Testis (tissue), 3 donors: ENCODE results near the gene MAD2L2. TPM values are rescaled to one million over a fixed set of nuclear protein-coding genes. Genes with fewer than 3 reads are reported as not detected.
A peak's percentile ranks its signal among the peaks of the same experiment; 100 is the strongest.

Experiments
- DNase-seq: peaks from one replicate; pipeline ENCODE4 v3.0.0-alpha.2; 2019
- H3K27ac ChIP-seq, 2 donors: fragments of 200-600 bp; sonication (generic); one replicate each; pipeline ENCODE4 v1.5.1; 2019
- H3K27me3 ChIP-seq: fragments of 200-600 bp; sonication (generic); one replicate; pipeline ENCODE4 v1.5.1; 2019
- H3K36me3 ChIP-seq: fragments of 200-600 bp; sonication (generic); one replicate; pipeline ENCODE4 v1.5.1; 2017; ENCODE audit warnings: low read depth; ENCODE audit errors: missing control alignments
- H3K4me1 ChIP-seq: fragments of 200-600 bp; sonication (generic); one replicate; pipeline ENCODE4 v1.5.1; 2019
- H3K4me3 ChIP-seq, 2 donors: fragments of 200-600 bp; sonication (generic); one replicate each; pipeline ENCODE4 v1.5.1; 2017 to 2019
- H3K9me3 ChIP-seq: fragments of 200-600 bp; sonication (generic); one replicate; pipeline ENCODE4 v1.5.1; 2017
- POLR2A ChIP-seq: fragments of 450-650 bp; IDR thresholded peaks from one replicate; pipeline ENCODE4 v1.6.1; 2017; ENCODE audit warnings: antibody characterized with exemption, mild to moderate bottlenecking, moderate library complexity
- WGBS, 2 donors: methylation state at CpG; one replicate each; pipeline ENCODE4 v1.1.5; 2018; 5-methylcytosine and 5-hydroxymethylcytosine counted together
- intact Hi-C: fragments of 100-400 bp; cut with DNase I; formaldehyde crosslinking; loops from one replicate; pipeline ENCODE4 v1.15.1; 2023; ENCODE audit warnings: low total_unique reads
- polyA plus RNA-seq: library from polyadenylated mRNA; stranded (reverse); fragments of 350-450 nt; fragmentation: Illumina TruSeq; extraction: RNeasy Lipid Tissue Mini Kit (QIAGEN cat#74804); gene quantifications from one replicate; pipeline ENCODE4 v1.2.3, GENCODE V29; 2014; ENCODE audit warnings: low read depth, low replicate concordance; ENCODE audit not compliant: insufficient read depth
- total RNA-seq, 2 donors: library from RNA; depleted of rRNA; stranded (reverse); fragments of >200 nt; gene quantifications; one replicate each; pipeline ENCODE4 v1.2.3, GENCODE V29; 2016
- TF ChIP-seq, protein P1 (sequence below), 3 experiments: fragments of 450-650 bp in 2 of 3; fragments of 200-600 bp in 1 of 3; sonication (generic) in 1 of 3; IDR thresholded peaks; one replicate each; pipeline ENCODE4 v1.5.1; 2016 to 2019; ENCODE audit warnings: antibody characterized with exemption in 3 of 3, mild to moderate bottlenecking in 2 of 3, moderate library complexity in 1 of 3

Gene MAD2L2
- total and polyA plus RNA-seq, 3 donors from 2014 or later = 77.0 to 116 (median 115) TPM

DNA sequence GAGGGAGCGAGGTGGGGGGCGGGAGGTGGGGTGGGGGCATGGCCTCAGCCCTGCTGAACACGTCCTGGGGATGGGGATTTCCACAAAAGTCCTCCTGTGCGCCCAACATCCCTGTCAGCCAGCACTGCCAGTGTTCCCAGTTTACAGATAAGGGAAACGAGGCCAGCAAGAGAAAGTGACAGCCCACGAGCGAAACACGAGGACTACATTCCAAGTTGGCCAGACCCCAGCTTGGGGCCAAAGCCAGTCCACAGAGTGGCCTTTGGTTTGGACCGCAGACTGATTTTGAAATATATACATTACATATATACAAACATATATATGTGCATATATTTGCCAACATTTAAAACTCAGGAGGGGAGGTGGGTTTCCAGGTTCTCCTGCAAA lies 31.7 kb downstream of the MAD2L2 start:
- Histone ChIP-seq H3K27me3 (no peaks in the 10 kb centered on the region), H3K9me3 (no peaks in the 10 kb centered on the region), H3K4me3 (peak overlapping the region in 1 of 2 donors; percentile 5), H3K36me3 (no peaks in the 10 kb centered on the region), H3K27ac (no peak overlapping the region), H3K4me1 (peaks cover 32% of the 10 kb centered on the region)
- no peak for DNase-seq
- TF ChIP-seq, protein P1, sequence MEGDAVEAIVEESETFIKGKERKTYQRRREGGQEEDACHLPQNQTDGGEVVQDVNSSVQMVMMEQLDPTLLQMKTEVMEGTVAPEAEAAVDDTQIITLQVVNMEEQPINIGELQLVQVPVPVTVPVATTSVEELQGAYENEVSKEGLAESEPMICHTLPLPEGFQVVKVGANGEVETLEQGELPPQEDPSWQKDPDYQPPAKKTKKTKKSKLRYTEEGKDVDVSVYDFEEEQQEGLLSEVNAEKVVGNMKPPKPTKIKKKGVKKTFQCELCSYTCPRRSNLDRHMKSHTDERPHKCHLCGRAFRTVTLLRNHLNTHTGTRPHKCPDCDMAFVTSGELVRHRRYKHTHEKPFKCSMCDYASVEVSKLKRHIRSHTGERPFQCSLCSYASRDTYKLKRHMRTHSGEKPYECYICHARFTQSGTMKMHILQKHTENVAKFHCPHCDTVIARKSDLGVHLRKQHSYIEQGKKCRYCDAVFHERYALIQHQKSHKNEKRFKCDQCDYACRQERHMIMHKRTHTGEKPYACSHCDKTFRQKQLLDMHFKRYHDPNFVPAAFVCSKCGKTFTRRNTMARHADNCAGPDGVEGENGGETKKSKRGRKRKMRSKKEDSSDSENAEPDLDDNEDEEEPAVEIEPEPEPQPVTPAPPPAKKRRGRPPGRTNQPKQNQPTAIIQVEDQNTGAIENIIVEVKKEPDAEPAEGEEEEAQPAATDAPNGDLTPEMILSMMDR (IDR thresholded peaks at IDR 0.05) = no peak
- no peak for TF ChIP-seq POLR2A
- intact Hi-C loops = loop anchor here (10.0 kb wide), 2 partner anchors 394 to 604 kb away; partner anchors contain the start of gene MASP2
- WGBS, 2 donors = 16 to 21% methylated on average over 5 to 9 of the region's 9 CpGs

DNA sequence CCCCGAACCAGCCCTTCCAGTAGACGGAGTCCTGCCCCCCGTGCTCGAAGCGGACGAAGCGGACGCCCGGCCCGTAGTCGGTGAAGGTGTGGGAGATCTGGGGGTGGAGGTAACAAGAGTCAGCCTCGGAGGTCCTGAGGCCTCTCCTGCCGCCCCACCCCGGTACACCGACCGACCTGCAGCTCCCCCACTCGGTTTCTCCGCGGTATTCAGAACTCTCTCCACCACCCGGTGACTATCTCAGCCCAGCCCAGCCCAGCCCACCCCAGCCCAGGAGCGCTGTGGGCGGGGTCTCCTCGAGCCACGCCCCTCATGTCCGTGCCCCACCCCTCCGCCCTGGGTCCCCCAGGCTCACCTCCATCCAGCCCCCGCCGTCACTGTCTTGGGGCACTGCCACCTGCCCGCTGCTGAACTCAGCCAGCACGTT lies 32.2 kb downstream of the MAD2L2 start:
- intact Hi-C loops = loop anchor here (10.0 kb wide), 2 partner anchors 394 to 604 kb away; partner anchors contain the start of gene MASP2
- peaks cover 32% of the 10 kb centered on the region for H3K4me1 ChIP-seq
- no peaks in the 10 kb centered on the region for H3K9me3 ChIP-seq
- no peaks in the 10 kb centered on the region for H3K36me3 ChIP-seq
- TF ChIP-seq, protein P1 (IDR thresholded peaks at IDR 0.05) = no peak
- TF ChIP-seq POLR2A = no peak
- H3K4me3 ChIP-seq = peak overlapping the region in 1 of 2 donors; percentile 5
- peak; percentile 45 for DNase-seq
- no peaks in the 10 kb centered on the region for H3K27me3 ChIP-seq
- 18% methylated on average over 25 of the region's 30 CpGs; no CpG with 5 or more reads in 1 of the 2 donors for WGBS, 2 donors
- peak overlapping the region in 1 of 2 donors; percentile 17 for H3K27ac ChIP-seq

DNA sequence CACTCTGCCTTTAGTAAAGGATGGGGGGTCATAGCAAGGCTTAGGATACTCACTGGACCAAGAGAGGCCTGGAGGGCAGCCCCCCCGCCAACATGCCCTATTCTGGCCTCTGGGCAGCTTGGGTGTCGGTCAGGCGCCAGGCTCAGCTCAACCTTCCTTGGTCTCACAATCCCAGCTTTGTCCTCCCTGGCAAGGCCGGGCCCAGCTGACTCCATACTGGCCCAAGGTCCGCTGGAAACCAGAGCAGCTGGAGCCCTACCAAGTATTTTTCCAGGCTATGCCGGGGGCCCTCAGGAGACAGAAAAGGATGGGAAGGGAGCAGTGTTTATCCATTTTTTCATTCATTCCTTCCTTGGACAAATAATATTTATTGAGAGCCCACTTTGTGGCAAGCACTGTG lies 32.9 kb downstream of the MAD2L2 start:
- H3K4me1 ChIP-seq = peaks cover 32% of the 10 kb centered on the region
- H3K4me3 ChIP-seq = no peak overlapping the region
- no peak for TF ChIP-seq POLR2A
- TF ChIP-seq, protein P1 (IDR thresholded peaks at IDR 0.05) = no peak
- 22 to 56% methylated on average over 3 to 6 of the region's 6 CpGs for WGBS, 2 donors
- no peaks in the 10 kb centered on the region for H3K36me3 ChIP-seq
- peak overlapping the region in 1 of 2 donors; percentile 17 for H3K27ac ChIP-seq
- H3K9me3 ChIP-seq = no peaks in the 10 kb centered on the region
- H3K27me3 ChIP-seq = no peaks in the 10 kb centered on the region
- DNase-seq = peak; percentile 80
- intact Hi-C loops = loop anchor here (10.0 kb wide), 2 partner anchors 393 to 603 kb away; partner anchors contain the start of gene MASP2

DNA sequence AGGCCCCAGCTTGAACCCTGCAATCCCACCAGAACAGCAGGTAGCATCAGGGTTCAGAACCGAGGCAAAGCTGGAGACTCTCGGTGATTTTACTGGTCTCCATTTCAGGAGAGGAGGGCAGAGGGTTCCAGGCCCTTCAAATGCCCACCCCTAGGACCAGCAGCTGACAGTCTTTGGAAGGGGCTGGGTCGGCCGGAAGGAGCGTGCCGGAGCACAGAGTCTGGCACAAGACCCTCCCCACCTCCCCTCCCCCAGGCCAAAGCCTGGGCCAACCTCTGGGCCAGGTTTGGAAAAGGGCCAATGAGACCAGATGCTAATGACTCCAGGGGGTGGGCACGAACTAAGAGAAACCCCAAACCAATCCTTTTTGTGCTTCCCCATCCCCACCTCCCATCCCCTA lies 33.6 kb downstream of the MAD2L2 start:
- WGBS, 2 donors = 91 to 95% methylated on average over 6 to 7 of the region's 7 CpGs
- DNase-seq = no peak
- H3K27me3 ChIP-seq = no peaks in the 10 kb centered on the region
- no peak overlapping the region for H3K4me3 ChIP-seq
- H3K4me1 ChIP-seq = peaks cover 32% of the 10 kb centered on the region
- no peaks in the 10 kb centered on the region for H3K9me3 ChIP-seq
- H3K27ac ChIP-seq = no peak overlapping the region
- TF ChIP-seq, protein P1 (IDR thresholded peaks at IDR 0.05) = no peak
- TF ChIP-seq POLR2A = no peak
- H3K36me3 ChIP-seq = no peaks in the 10 kb centered on the region
- intact Hi-C loops = loop anchor here (10.0 kb wide), 2 partner anchors 393 to 603 kb away; partner anchors contain the start of gene MASP2

DNA sequence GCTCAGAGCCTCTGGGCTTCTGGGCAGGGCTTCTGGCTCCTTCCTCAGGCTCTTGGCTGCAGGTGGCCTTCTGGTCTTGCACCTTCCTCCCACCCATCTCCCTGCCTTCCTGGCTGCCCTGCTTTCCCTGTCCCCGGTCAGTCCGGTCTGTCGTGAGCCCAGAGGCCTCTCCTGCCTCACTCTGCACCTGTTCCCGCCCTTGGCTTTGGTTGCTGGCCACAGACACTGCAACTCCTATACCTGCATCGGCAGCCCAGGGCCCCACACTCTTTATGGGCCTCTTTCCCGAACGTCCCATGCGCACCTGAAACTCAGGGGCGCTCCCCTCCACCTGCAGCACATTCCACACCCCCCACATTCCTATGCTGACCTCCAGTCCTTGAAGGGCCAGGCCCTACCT lies 34.6 kb downstream of the MAD2L2 start:
- Histone ChIP-seq H3K4me3 (no peak overlapping the region), H3K27ac (no peak overlapping the region), H3K36me3 (no peaks in the 10 kb centered on the region), H3K4me1 (peaks cover 32% of the 10 kb centered on the region), H3K27me3 (no peaks in the 10 kb centered on the region), H3K9me3 (no peaks in the 10 kb centered on the region)
- WGBS, 2 donors = 89 to 91% methylated on average over 9 of the region's 9 CpGs
- intact Hi-C loops = loop anchor here (10.0 kb wide), 2 partner anchors 392 to 602 kb away; partner anchors contain the start of gene MASP2
- TF ChIP-seq, protein P1 (IDR thresholded peaks at IDR 0.05) = no peak
- TF ChIP-seq POLR2A = no peak
- no peak for DNase-seq
